Astrocyte (in vitro differentiated cells and primary cell): ENCODE results near the gene PROSER1.

Source experiments
- CTCF ChIP-seq: IDR thresholded peaks from 2 replicates; pipeline ENCODE4 v1.5.1; 2011; ENCODE audit warnings: low read depth, mild to moderate bottlenecking, inconsistent platforms, low read length, moderate library complexity; ENCODE audit not compliant: insufficient read depth
- EZH2 ChIP-seq: IDR thresholded peaks from 2 replicates; pipeline ENCODE4 v1.6.1; 2012; ENCODE audit warnings: mild to moderate bottlenecking, low read length, inconsistent platforms; ENCODE audit not compliant: insufficient read depth

GRCh38 chr13:39023761-39024160 lies 14.1 kb downstream of the PROSER1 start:
- TF ChIP-seq CTCF: no peak
- TF ChIP-seq EZH2: no peak
